Muscle layer of colon (tissue), 2 donors: ENCODE data around the gene PLEK.
A peak's percentile ranks its signal among the peaks of the same experiment; 100 is the strongest.

Source experiments
- H3K27ac ChIP-seq: one replicate; pipeline ENCODE4 v1.7.0; 2013; ENCODE audit warnings: low read depth, mild to moderate bottlenecking, low read length, moderate library complexity
- H3K27me3 ChIP-seq, 2 donors: one replicate each; pipeline ENCODE4 v1.7.0; 2013; ENCODE audit warnings: low read length in 2 of 2, mild to moderate bottlenecking in 2 of 2; ENCODE audit not compliant: insufficient read depth in 2 of 2, control insufficient read depth in 1 of 2
- H3K36me3 ChIP-seq: one replicate; pipeline ENCODE4 v1.7.0; 2013; ENCODE audit warnings: mild to moderate bottlenecking, low read length; ENCODE audit not compliant: insufficient read depth
- H3K4me1 ChIP-seq: one replicate; pipeline ENCODE4 v1.7.0; 2013; ENCODE audit warnings: mild to moderate bottlenecking, low read length; ENCODE audit not compliant: insufficient read depth
- H3K4me3 ChIP-seq, 2 donors: one replicate each; pipeline ENCODE4 v1.7.0; 2013; ENCODE audit warnings: low read length in 2 of 2, low read depth in 1 of 2, mild to moderate bottlenecking in 1 of 2, moderate library complexity in 1 of 2
- H3K9ac ChIP-seq: one replicate; pipeline ENCODE4 v1.7.0; 2013; ENCODE audit warnings: low read length
- H3K9me3 ChIP-seq: one replicate; pipeline ENCODE4 v1.7.0; 2013; ENCODE audit warnings: mild to moderate bottlenecking, low read length
- donor health status: abdominal sarcoma.
- donor health status: Adenocarcinoma of cecum.

The PLEK gene

GRCh38 chr2:68365087-68365486 lies at the start of gene PLEK:
TSS of gene PLEK (plus strand) at chr2:68365282. CDS start at chr2:68365352, 70 bp downstream.
- Histone ChIP-seq H3K36me3 (no peaks in the 10 kb centered on the region), H3K9me3 (no peaks in the 10 kb centered on the region), H3K9ac (no peak within 1 kb of the TSS), H3K4me3 (peak within 1 kb of the TSS in 1 of 2 donors; percentile 12), H3K27me3 (no peaks in the 10 kb centered on the region), H3K4me1 (no peaks in the 10 kb centered on the region), H3K27ac (peak within 1 kb of the TSS; percentile 26)

- H3K4me1 ChIP-seq, result no peaks in the 10 kb centered on the region
- peaks cover 7% of the 10 kb centered on the region for H3K36me3 ChIP-seq
- H3K27me3 ChIP-seq, result no peaks in the 10 kb centered on the region
- H3K27ac ChIP-seq, result no peak overlapping the region
- H3K9me3 ChIP-seq, result no peaks in the 10 kb centered on the region
- H3K9ac ChIP-seq, result no peak overlapping the region
- H3K4me3 ChIP-seq, result no peak overlapping the region
Observed at GRCh38 chr2:68316111-68316510, 49.0 kb upstream of the PLEK start.

- peaks cover 7% of the 10 kb centered on the region for H3K36me3 ChIP-seq
- H3K27me3 ChIP-seq, result no peaks in the 10 kb centered on the region
- peak overlapping the region; percentile 78 for H3K9ac ChIP-seq
- H3K9me3 ChIP-seq, result no peaks in the 10 kb centered on the region
- no peaks in the 10 kb centered on the region for H3K4me1 ChIP-seq
- H3K27ac ChIP-seq, result peak overlapping the region; percentile 87
- peak overlapping the region; percentile 78 to 80 for H3K4me3 ChIP-seq
Observed at GRCh38 chr2:68317971-68318913, 46.8 kb upstream of the PLEK start.

DNA sequence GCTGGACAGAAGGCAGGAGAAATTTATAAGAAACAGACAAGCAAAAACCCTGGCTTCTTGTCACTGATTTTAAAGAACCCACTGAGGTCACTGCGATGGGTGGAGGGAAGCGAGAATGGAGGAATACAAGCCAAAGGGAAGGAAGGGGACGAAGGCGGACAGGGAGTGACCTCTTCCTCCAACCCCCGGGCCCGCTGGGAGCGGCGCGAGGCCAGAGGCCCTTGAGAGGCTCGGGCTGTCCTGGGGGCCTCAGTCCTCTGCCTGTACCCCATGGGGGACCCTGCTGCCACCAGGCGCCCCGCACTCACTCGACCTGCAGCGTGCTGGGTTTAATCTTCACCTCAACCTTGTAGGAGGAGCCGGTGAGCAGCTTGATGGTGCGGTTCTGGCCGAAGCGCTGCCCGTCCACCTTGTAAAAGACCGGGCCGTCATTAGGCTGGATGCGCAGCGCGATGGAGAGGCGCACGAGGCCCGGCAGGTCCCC lies 46.1 kb upstream of the PLEK start:
- no peaks in the 10 kb centered on the region for H3K9me3 ChIP-seq
- peak overlapping the region; percentile 78 for H3K9ac ChIP-seq
- no peaks in the 10 kb centered on the region for H3K4me1 ChIP-seq
- H3K27ac ChIP-seq, result peak overlapping the region; percentile 87
- peak overlapping the region; percentile 78 to 80 for H3K4me3 ChIP-seq
- peaks cover 7% of the 10 kb centered on the region for H3K36me3 ChIP-seq
- no peaks in the 10 kb centered on the region for H3K27me3 ChIP-seq

- Histone ChIP-seq H3K27ac (peak within 1 kb of the TSS; percentile 87), H3K9ac (peak within 1 kb of the TSS; percentile 78), H3K27me3 (no peaks in the 10 kb centered on the region), H3K4me3 (peak within 1 kb of the TSS; percentile 78 to 80), H3K9me3 (no peaks in the 10 kb centered on the region), H3K4me1 (no peaks in the 10 kb centered on the region), H3K36me3 (peaks cover 7% of the 10 kb centered on the region)
Observed at GRCh38 chr2:68319398-68320117, 45.5 kb upstream of the PLEK start, which contains the start of gene CNRIP1. TSS of gene CNRIP1 (minus strand) at chr2:68319949. CDS start at chr2:68319400, 549 bp downstream.

- Histone ChIP-seq H3K9me3 (no peaks in the 10 kb centered on the region), H3K4me3 (peak overlapping the region; percentile 78 to 80), H3K4me1 (no peaks in the 10 kb centered on the region), H3K27ac (peak overlapping the region; percentile 87), H3K27me3 (no peaks in the 10 kb centered on the region), H3K9ac (peak overlapping the region; percentile 78), H3K36me3 (peaks cover 7% of the 10 kb centered on the region)
Observed at GRCh38 chr2:68320118-68320641, 44.9 kb upstream of the PLEK start.

DNA sequence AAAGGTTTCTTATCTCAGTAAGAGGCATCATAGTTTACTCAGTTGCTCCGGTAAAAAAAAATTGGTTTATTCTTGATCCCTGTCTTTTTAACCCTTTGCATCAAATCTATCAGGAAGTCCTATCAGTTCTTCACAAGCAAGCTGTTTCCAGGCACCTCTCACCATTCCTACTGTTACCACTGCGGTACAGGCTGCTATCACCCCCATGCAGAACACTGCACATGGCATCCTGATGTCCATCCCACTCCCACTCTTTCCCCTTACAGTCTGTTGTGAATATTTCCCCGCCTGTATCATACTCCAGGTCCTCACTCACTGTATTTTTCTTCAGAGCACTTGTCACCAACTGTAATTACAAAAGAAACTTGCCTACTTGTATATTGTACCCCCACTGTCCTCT lies 40.0 kb upstream of the PLEK start:
- Histone ChIP-seq H3K4me1 (no peaks in the 10 kb centered on the region), H3K36me3 (no peaks in the 10 kb centered on the region), H3K9ac (no peak overlapping the region), H3K27me3 (no peaks in the 10 kb centered on the region), H3K9me3 (no peaks in the 10 kb centered on the region), H3K4me3 (no peak overlapping the region), H3K27ac (no peak overlapping the region)

- H3K9ac ChIP-seq, result no peak overlapping the region
- H3K4me3 ChIP-seq, result no peak overlapping the region
- no peaks in the 10 kb centered on the region for H3K36me3 ChIP-seq
- no peaks in the 10 kb centered on the region for H3K27me3 ChIP-seq
- no peak overlapping the region for H3K27ac ChIP-seq
- no peaks in the 10 kb centered on the region for H3K9me3 ChIP-seq
- H3K4me1 ChIP-seq, result no peaks in the 10 kb centered on the region
Observed at GRCh38 chr2:68328901-68329300, 36.2 kb upstream of the PLEK start.

DNA sequence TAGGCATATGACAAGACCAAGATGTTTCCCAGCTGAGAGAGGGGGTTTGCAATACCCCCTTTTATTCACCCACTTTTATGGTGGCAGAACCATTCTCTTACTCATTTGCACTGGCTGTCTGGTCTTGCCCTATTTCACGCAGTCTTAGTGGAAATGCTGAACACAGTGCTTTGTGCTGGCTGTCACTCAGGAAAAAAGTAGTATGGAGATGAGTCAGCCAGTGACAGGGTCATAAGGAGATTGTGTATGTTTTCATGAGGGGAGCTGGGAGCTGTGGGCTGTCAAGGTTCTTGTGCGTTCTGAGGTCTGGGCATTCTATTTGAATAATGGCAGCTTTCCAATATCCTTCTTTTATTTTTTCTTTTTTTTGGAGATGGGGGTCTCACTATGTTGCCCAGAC lies 34.4 kb upstream of the PLEK start:
- H3K27me3 ChIP-seq, result no peaks in the 10 kb centered on the region
- H3K27ac ChIP-seq, result no peak overlapping the region
- H3K36me3 ChIP-seq, result no peaks in the 10 kb centered on the region
- no peak overlapping the region for H3K9ac ChIP-seq
- no peaks in the 10 kb centered on the region for H3K4me1 ChIP-seq
- H3K4me3 ChIP-seq, result no peak overlapping the region
- H3K9me3 ChIP-seq, result no peaks in the 10 kb centered on the region

DNA sequence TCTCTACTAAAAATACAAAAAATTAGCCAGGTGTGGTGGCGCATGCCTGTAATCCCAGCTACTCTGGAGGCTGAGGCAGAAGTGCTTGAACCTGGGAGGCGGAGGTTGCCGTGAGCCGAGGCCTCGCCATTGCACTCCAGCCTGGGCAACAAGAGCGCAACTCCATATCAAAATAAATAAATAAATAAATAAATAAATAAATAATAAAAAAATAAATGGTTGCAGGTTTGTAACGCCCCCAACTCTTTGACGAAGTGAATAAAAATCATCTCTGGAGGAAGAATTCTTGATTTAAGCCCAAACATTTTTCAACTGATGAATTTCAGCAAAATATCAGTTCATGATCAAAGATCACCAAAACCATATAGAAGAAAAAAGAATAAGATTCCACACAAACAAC lies 32.1 kb upstream of the PLEK start:
- H3K27ac ChIP-seq, result no peak overlapping the region
- H3K4me1 ChIP-seq, result no peaks in the 10 kb centered on the region
- H3K9me3 ChIP-seq, result no peaks in the 10 kb centered on the region
- no peak overlapping the region for H3K9ac ChIP-seq
- no peaks in the 10 kb centered on the region for H3K36me3 ChIP-seq
- no peak overlapping the region for H3K4me3 ChIP-seq
- no peaks in the 10 kb centered on the region for H3K27me3 ChIP-seq

- no peaks in the 10 kb centered on the region for H3K36me3 ChIP-seq
Observed at GRCh38 chr2:68333931-68334330, 31.2 kb upstream of the PLEK start.

More at GRCh38 chr2:68333931-68334330, 31.2 kb upstream of the PLEK start:
- H3K4me1 ChIP-seq, result no peaks in the 10 kb centered on the region
- no peak overlapping the region for H3K27ac ChIP-seq
- H3K9me3 ChIP-seq, result no peaks in the 10 kb centered on the region
- no peaks in the 10 kb centered on the region for H3K27me3 ChIP-seq
- no peak overlapping the region for H3K9ac ChIP-seq
- H3K4me3 ChIP-seq, result no peak overlapping the region
